Breast epithelium (tissue), 3 donors: ENCODE measurements around the gene RMND5A.

ENCODE experiments used
- CTCF ChIP-seq, 3 donors: fragments of 450-650 bp; IDR thresholded peaks; one replicate each; pipeline ENCODE4 v1.5.1; 2016 to 2017; ENCODE audit warnings: antibody characterized with exemption in 3 of 3, mild to moderate bottlenecking in 3 of 3, moderate library complexity in 3 of 3
- POLR2A ChIP-seq: fragments of 450-650 bp; IDR thresholded peaks from one replicate; pipeline ENCODE4 v1.6.1; 2016; ENCODE audit warnings: antibody characterized with exemption, mild to moderate bottlenecking, moderate library complexity
- POLR2AphosphoS5 ChIP-seq, 3 donors: sonication (generic); formaldehyde crosslinking; IDR thresholded peaks; one replicate each; pipeline ENCODE4 v1.6.1; 2017; ENCODE audit warnings: antibody characterized with exemption in 3 of 3

GRCh38 chr2:86753606-86754005, 33.5 kb downstream of the RMND5A start:
- TF ChIP-seq CTCF (IDR thresholded peaks at IDR 0.05) = no peak
- no peak for TF ChIP-seq POLR2A
- TF ChIP-seq POLR2AphosphoS5 (IDR thresholded peaks at IDR 0.05) = no peak
